Aorta (tissue), 5 donors: ENCODE results near the gene ZDHHC14. TPM values are rescaled to one million over a fixed set of nuclear protein-coding genes. Genes with fewer than 3 reads are reported as not detected.

ENCODE experiments used
- ATAC-seq: fragments of 200-7000 bp; cut with Tn5 transposase; one replicate; pipeline ENCODE4 v1.9.1; 2022; ENCODE audit warnings: moderate library complexity; ENCODE audit not compliant: low FRiP score
- DNase-seq, 2 donors: peaks; one replicate each; pipeline ENCODE4 v3.0.0-alpha.2; 2020
- H3K27ac ChIP-seq, 2 donors: one replicate each; pipeline ENCODE4 v1.5.1; 2013; ENCODE audit warnings: low read length in 2 of 2, mild to moderate bottlenecking in 2 of 2, moderate library complexity in 2 of 2, control low read depth in 1 of 2, inconsistent platforms in 1 of 2, low read depth in 1 of 2
- H3K27me3 ChIP-seq, 2 donors: one replicate each; pipeline ENCODE4 v1.6.1; 2013; ENCODE audit warnings: control low read depth in 1 of 2, low read length in 1 of 2, mild to moderate bottlenecking in 1 of 2, moderate library complexity in 1 of 2; ENCODE audit not compliant: insufficient read depth in 2 of 2, control insufficient read depth in 1 of 2
- H3K36me3 ChIP-seq, 2 donors: one replicate each; pipeline ENCODE4 v1.6.1; 2013; ENCODE audit warnings: control low read depth in 1 of 2, low read length in 1 of 2, mild to moderate bottlenecking in 1 of 2; ENCODE audit not compliant: insufficient read depth in 2 of 2, control insufficient read depth in 1 of 2
- H3K4me1 ChIP-seq, 2 donors: one replicate each; pipeline ENCODE4 v1.6.1; 2013; ENCODE audit warnings: low read length in 2 of 2, control low read depth in 1 of 2, mild to moderate bottlenecking in 1 of 2, moderate library complexity in 1 of 2; ENCODE audit not compliant: insufficient read depth in 2 of 2, control insufficient read depth in 1 of 2
- H3K4me3 ChIP-seq, 2 donors: one replicate each; pipeline ENCODE4 v1.5.1; 2013; ENCODE audit warnings: low read length in 2 of 2, control low read depth in 1 of 2, mild to moderate bottlenecking in 1 of 2
- H3K9me3 ChIP-seq: one replicate; pipeline ENCODE4 v1.6.1; 2013; ENCODE audit warnings: mild to moderate bottlenecking, low read length; ENCODE audit not compliant: control insufficient read depth
- WGBS, 2 donors: extraction: QIAGEN DNeasy Blood & Tissue Kit; methylation state at CpG; one replicate each; pipeline ENCODE4 v1.1.7; 2013; 5-methylcytosine and 5-hydroxymethylcytosine counted together
- intact Hi-C, 2 donors: fragments of 100-400 bp; cut with DNase I; formaldehyde crosslinking; loops; one replicate each; pipeline versions ENCODE4 v1.14.2 to v1.15.0; 2022
- polyA plus RNA-seq, 2 donors: library from polyadenylated mRNA; stranded (reverse); fragments of 200-250 nt; gene quantifications; one replicate each; pipeline ENCODE4 v1.2.3, GENCODE V29; 2013
- total RNA-seq, 2 donors: library from RNA; stranded (reverse); fragmentation: NEBNext Ultra II Directional; extraction: Animal tissue kit (Norgen Biotek cat#: 25700); gene quantifications; one replicate each; pipeline ENCODE4 v1.2.1, GENCODE V29; 2021
- donor health status: healthy with polysubstance abuse.
- donor health status: Bipolar disorder and iron deficiency.
- donor health status: DM: no; HTN: no; CAD: no.
- donor health status: DM: no; HTN: no; CAD: no.
- donor health status: DM: yes; HTN: yes; CAD: no.

Gene ZDHHC14
- total and polyA plus RNA-seq, 4 donors: 2.8 to 17.8 (median 14.4) TPM

GRCh38 chr6:157552081-157552747 is 171.2 kb downstream of the ZDHHC14 start:
- Histone ChIP-seq H3K4me3 (no peak overlapping the region), H3K27ac (no peak overlapping the region), H3K4me1 (no peaks in the 10 kb centered on the region), H3K9me3 (no peaks in the 10 kb centered on the region), H3K36me3 (no peaks in the 10 kb centered on the region), H3K27me3 (no peaks in the 10 kb centered on the region)
- no peak for ATAC-seq
- intact Hi-C loops: no loop called here
- no peak for DNase-seq
- 87 to 88% methylated on average over 9 of the region's 9 CpGs for WGBS, 2 donors

GRCh38 chr6:157552820-157553485 is 172.0 kb downstream of the ZDHHC14 start:
- Histone ChIP-seq H3K4me3 (no peak overlapping the region), H3K9me3 (no peaks in the 10 kb centered on the region), H3K27me3 (no peaks in the 10 kb centered on the region), H3K27ac (no peak overlapping the region), H3K4me1 (no peaks in the 10 kb centered on the region), H3K36me3 (no peaks in the 10 kb centered on the region)
- DNase-seq (no peak), ATAC-seq (no peak)
- 92 to 93% methylated on average over 5 of the region's 5 CpGs for WGBS, 2 donors
- intact Hi-C loops: no loop called here

GRCh38 chr6:157554747-157555146 is 173.8 kb downstream of the ZDHHC14 start:
- H3K27me3 ChIP-seq: no peaks in the 10 kb centered on the region
- H3K4me3 ChIP-seq: no peak overlapping the region
- H3K27ac ChIP-seq: no peak overlapping the region
- ATAC-seq (no peak), DNase-seq (no peak)
- H3K4me1 ChIP-seq: no peaks in the 10 kb centered on the region
- H3K9me3 ChIP-seq: no peaks in the 10 kb centered on the region
- 91 to 100% methylated on average over 2 of the region's 2 CpGs for WGBS, 2 donors
- H3K36me3 ChIP-seq: no peaks in the 10 kb centered on the region
- intact Hi-C loops: no loop called here

- no peak overlapping the region for H3K27ac ChIP-seq
- DNase-seq: no peak
- intact Hi-C loops: no loop called here
- H3K36me3 ChIP-seq: no peaks in the 10 kb centered on the region
- H3K27me3 ChIP-seq: no peaks in the 10 kb centered on the region
- H3K4me1 ChIP-seq: no peaks in the 10 kb centered on the region
- H3K9me3 ChIP-seq: no peaks in the 10 kb centered on the region
- no peak for ATAC-seq
- WGBS, 2 donors: 96 to 97% methylated on average over 16 of the region's 16 CpGs
- no peak overlapping the region for H3K4me3 ChIP-seq
These were observed 174.6 kb downstream of the ZDHHC14 start for GRCh38 chr6:157555455-157556143.

- DNase-seq (no peak), ATAC-seq (no peak)
- 93 to 94% methylated on average over 15 of the region's 15 CpGs for WGBS, 2 donors
- Histone ChIP-seq H3K27ac (no peak overlapping the region), H3K9me3 (no peaks in the 10 kb centered on the region), H3K27me3 (no peaks in the 10 kb centered on the region), H3K4me1 (no peaks in the 10 kb centered on the region), H3K36me3 (no peaks in the 10 kb centered on the region), H3K4me3 (no peak overlapping the region)
- intact Hi-C loops: no loop called here
These were observed 175.2 kb downstream of the ZDHHC14 start for GRCh38 chr6:157556144-157556645.

- H3K36me3 ChIP-seq: no peaks in the 10 kb centered on the region
- 66 to 69% methylated on average over 21 of the region's 21 CpGs for whole genome bisulfite sequencing, 2 donors
- intact Hi-C loops: no loop called here
- no peaks in the 10 kb centered on the region for H3K9me3 ChIP-seq
- ATAC-seq (peak; percentile 47), DNase-seq (no peak)
- H3K27me3 ChIP-seq: no peaks in the 10 kb centered on the region
- no peaks in the 10 kb centered on the region for H3K4me1 ChIP-seq
- H3K4me3 ChIP-seq: no peak overlapping the region
- no peak overlapping the region for H3K27ac ChIP-seq
These were observed 175.9 kb downstream of the ZDHHC14 start for GRCh38 chr6:157556671-157557430.

- no peaks in the 10 kb centered on the region for H3K9me3 ChIP-seq
- intact Hi-C loops: no loop called here
- H3K27ac ChIP-seq: no peak overlapping the region
- ATAC-seq: no peak
- DNase-seq: no peak
- H3K4me3 ChIP-seq: no peak overlapping the region
- H3K27me3 ChIP-seq: no peaks in the 10 kb centered on the region
- no peaks in the 10 kb centered on the region for H3K4me1 ChIP-seq
- no peaks in the 10 kb centered on the region for H3K36me3 ChIP-seq
- 87 to 90% methylated on average over 6 of the region's 6 CpGs for WGBS, 2 donors
These were observed 176.6 kb downstream of the ZDHHC14 start for GRCh38 chr6:157557559-157557958.

GRCh38 chr6:157558049-157558448 is 177.1 kb downstream of the ZDHHC14 start:
- H3K9me3 ChIP-seq: no peaks in the 10 kb centered on the region
- ATAC-seq (no peak), DNase-seq (no peak)
- H3K4me1 ChIP-seq: no peaks in the 10 kb centered on the region
- no peak overlapping the region for H3K27ac ChIP-seq
- intact Hi-C loops: no loop called here
- H3K4me3 ChIP-seq: no peak overlapping the region
- no peaks in the 10 kb centered on the region for H3K27me3 ChIP-seq
- WGBS, 2 donors: 97 to 99% methylated on average over 3 of the region's 3 CpGs
- no peaks in the 10 kb centered on the region for H3K36me3 ChIP-seq
